GM18870 (cell line): Measurements from ENCODE around the gene CUBN.
"Not testable (repeated sequence)": the region's sequence is repeated elsewhere in the genome, so short reads cannot be mapped to it uniquely, and the experiment has no call there.

Experiments used
- ATAC-seq: cut with Tn5 transposase; IDR thresholded peaks from one replicate; pipeline ENCODE4 v1.9.1; 2021; ENCODE audit warnings: moderate library complexity; ENCODE audit not compliant: unreplicated experiment

CUBN gene

GRCh38 chr10:17021656-17022465 lies 107.8 kb downstream of the CUBN start:
- no peak for ATAC-seq

DNA sequence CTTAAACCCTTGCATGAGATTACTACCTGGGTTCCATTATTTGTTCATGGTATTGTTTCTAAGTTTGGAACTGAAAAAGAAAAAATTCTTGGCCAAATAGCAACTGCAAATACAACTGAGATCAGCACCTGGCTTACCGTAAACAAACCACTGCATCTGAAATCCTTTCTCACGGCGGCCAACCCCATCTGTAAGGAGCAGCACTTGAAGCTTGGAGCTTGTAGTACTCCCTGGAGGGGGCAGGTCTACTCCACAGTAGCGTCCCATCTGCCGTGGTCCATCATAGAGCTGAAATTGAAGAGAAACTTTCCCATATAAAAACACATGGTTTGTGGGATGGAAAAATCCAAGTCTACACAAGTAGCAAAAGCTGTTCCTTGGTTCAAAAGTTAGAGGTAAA lies 109.9 kb downstream of the CUBN start:
- no peak for ATAC-seq

DNA sequence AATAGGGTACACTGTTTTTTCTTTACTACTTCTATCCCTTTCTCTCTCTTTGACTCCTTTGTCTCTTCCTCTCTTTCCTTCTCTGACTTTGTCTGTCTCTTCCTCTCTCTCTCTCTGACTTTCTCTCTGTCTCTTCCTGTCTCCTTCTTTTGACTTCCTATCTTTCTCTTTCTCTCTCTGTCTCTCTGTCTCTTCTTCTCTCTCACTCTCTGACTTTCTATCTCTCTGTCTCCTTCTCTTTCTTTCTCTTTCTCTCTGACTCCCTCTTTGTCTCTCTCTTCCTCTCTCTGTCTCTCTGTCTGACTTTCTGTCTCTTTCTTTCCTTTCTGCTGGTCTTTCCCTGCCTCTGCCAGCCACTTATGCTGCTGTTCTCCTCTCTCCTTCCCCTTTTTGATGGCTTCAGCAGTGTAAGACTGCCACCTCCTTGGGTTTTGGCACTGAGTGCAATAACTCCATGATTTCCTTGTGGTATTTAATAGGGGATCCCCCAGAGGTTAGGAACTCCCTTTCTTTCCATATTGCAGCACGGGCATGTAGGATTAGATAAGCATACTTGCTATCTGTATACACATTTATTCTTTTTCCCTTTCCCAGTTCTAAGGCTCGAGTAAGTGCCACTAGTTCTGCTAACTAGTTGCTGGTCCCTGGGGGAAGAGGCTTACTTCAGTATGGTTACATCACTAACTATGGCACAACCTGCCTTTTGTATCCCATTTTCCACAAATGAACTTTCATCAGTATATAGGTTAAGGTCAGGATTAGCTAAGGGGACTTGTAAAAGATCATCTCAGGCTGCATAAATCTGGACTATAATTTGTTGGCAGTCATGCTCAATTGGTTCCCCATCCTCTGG lies 116.3 kb downstream of the CUBN start:
- ATAC-seq: not testable (repeated sequence)

DNA sequence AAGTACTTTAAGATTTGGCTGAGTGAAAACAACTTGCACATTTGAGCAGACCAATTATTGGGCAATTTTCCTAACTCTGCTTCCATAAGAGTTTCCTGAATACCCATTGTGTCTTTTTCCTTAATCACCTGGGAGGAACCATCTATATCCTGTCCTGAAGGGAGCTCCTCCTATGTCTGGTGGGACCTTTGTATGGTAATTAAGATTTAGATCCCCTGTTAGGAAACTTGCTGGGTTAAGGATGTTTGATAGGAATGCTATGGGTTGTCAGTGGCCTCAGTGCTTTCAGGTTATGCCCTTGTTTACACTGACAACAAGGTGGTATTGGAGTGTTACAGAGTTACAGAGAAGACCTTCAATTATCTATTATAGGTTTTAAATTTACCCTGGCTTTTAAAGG lies 116.9 kb downstream of the CUBN start:
- not testable (repeated sequence) for ATAC-seq

GRCh38 chr10:17010363-17011145 lies 119.1 kb downstream of the CUBN start:
- ATAC-seq: no peak

GRCh38 chr10:17009212-17009700 lies 120.4 kb downstream of the CUBN start:
- no peak for ATAC-seq

GRCh38 chr10:17007418-17007770 lies 122.2 kb downstream of the CUBN start:
- no peak for ATAC-seq

- no peak for ATAC-seq
Measured at GRCh38 chr10:17006631-17007417, 122.8 kb downstream of the CUBN start.

- no peak for ATAC-seq
Measured at GRCh38 chr10:17005621-17006566, 123.7 kb downstream of the CUBN start.

DNA sequence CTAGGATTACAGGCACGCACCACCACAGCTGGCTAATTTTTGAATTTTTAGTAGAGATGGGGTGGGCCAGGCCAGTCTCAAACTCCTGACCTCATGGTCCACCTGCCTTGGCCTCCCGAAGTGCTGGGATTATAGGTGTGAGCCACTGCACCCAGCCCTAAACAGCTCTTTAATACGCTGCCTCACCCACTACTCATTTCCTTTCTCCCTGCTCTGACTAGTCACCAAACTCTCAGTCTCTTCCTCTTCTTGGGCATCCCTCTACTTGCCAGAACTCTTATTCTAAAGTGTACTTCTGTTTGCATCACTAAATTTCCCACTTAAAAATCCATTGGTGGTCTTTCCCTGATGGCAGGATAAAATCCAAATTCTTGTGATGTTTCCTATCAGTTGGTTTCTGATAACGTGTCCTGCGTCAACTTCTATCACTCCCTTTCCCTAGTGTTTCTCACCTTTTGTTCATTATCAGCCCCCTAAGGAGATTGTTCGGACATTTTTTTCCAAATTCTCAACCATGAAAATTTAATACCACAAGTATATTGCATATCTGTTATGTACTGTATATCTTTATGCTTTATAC lies 124.7 kb downstream of the CUBN start:
- no peak for ATAC-seq

DNA sequence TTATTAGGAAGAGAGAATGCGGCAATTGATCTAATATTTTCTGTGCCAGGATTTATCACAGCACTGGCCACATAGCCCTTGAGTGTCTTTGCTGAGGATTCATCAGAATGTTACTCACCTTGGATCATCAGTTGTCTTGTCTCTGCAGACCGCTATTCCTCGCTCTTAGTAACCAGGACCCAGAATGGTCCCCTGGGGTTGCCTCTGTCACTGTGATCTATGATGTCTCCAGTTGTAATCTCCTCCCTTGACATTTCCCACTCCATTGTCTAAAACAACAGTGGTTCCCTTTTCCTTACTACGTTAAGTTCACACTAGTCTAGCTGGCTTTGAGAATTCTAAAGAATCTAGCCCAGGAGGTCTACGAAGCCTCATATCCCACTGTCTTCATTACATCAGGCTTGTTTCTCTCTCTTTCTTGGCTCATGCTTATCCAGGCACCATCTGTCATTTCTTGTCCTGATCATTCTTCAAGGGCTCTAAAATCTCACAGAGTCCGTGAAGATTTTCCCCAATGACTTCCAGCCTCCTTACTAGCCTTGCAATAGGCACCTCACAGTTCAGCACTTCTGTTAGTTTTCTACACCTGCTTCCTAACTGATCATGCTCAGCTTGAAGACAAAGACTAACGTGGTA lies 125.8 kb downstream of the CUBN start:
- ATAC-seq: no peak

GRCh38 chr10:17003151-17003550 lies 126.5 kb downstream of the CUBN start:
- no peak for ATAC-seq

DNA sequence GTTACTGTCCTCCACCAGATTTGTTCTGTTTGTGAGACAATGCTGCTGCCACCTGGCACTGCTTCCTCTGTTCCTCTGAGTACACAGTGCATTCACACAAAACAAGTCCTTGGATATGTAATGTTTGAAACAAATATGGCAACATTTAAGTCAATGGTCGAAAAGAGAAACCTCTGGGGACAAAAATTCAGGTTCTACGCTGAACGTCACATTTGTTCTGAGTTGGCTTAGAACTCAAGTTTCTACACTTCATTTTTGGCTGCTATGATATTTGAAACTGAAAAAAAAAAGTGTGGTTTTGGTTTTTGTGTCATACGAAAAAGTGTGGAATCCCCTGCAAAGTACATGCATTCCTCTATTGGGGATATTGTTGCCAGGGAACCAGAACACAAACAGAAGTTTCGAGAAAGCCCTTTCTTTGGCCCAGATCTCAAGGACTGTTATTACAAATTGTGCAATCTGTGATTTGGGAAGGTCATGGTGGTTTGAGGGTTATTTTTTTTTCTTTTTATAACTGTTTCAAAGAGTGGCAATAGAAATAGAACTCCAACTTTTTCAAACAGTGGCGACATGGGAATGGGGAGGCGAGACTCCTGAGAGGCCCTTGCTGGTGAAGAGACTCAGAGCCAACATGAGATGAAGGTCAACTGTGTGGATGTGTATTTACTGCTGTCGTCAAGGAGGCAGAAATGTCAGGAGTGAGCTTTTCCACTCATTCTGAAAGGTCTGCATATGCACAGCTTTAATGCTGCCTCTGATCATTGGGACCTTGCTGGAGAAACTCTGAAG lies 127.5 kb downstream of the CUBN start:
- peak; percentile 66 for ATAC-seq

- no peak for ATAC-seq
Measured at GRCh38 chr10:17001297-17001744, 128.3 kb downstream of the CUBN start.

DNA sequence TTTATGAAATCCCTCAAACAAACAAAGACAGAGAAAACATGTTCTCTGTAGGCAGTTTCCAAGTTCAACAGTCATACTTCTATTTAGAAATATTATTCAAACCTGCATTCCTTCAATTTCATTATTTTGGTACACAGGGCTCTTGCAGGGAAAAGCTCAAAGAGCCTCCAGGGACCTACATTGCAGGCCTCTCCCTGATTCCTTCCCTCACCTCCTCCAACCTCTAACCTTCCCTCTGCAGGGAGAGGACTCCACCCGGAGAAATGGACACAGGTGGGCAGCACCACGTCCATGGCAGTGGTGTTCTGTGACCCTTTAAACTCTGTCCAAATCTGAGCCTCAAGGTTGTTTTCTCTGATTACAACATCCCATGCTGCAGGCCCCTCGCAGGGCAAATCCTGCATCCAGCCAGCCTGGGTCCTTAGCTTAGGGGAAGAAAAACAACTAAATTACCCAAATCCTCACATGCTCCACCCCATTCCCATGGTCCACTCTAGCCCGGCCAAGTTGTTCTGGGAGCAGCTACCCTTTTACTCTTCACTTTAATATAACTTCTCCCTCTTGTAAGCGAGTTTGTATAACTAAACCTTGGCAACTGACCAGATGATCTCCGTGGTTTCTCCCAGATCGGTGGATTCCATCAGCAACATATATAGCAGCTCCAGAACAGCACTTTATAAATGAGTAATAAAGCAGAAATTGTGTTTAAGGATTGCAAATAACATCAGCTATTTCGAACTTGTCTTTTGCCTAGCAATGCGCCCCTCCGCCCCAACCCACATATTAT lies 129.8 kb downstream of the CUBN start:
- no peak for ATAC-seq

DNA sequence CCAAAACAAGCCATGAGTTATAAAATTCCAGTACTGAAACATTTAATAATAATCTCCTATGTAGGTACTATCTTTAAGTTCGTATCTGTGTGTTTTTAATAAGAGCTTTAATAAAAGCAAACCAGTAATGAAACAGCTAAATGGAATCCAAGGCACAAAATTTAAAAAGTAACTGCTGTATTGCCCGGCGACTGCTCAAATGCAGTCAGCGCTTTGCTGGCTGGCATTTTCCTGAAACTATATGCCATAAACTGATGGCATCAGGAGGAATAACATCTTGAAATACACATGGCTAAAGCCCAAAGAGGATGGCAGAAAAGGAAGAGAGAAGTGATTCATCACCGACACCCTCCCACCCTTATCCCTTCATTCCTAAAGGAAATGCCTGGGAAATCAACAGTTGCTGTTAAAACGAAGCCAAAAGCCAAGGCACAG lies 133.1 kb downstream of the CUBN start:
- no peak for ATAC-seq
